Coronary artery (tissue), 2 donors: Measurements from ENCODE around the gene GSPT1.
A peak's percentile ranks its signal among the peaks of the same experiment; 100 is the strongest.
"Not testable (repeated sequence)": the region's sequence is repeated elsewhere in the genome, so short reads cannot be mapped to it uniquely, and the experiment has no call there.

Experiments used
- DNase-seq: peaks from one replicate; pipeline ENCODE4 v3.0.0-alpha.2; 2017; ENCODE audit warnings: low spot score
- H3K27ac ChIP-seq, 2 donors: fragments of 200-600 bp; sonication (generic); one replicate each; pipeline ENCODE4 v1.5.1; 2016 to 2019
- H3K4me3 ChIP-seq: fragments of 200-600 bp; sonication (generic); 2 replicates; pipeline ENCODE4 v1.5.1; 2016; ENCODE audit warnings: mild to moderate bottlenecking, moderate library complexity
- CTCF ChIP-seq: fragments of 200-600 bp; sonication (generic); IDR thresholded peaks from one replicate; pipeline ENCODE4 v1.5.1; 2019; ENCODE audit warnings: antibody characterized with exemption

Gene GSPT1

GRCh38 chr16:11841026-11841425 lies 74.7 kb downstream of the GSPT1 start:
- no peak overlapping the region for H3K4me3 ChIP-seq
- no peak for DNase-seq
- no peak overlapping the region for H3K27ac ChIP-seq
- no peak for TF ChIP-seq CTCF

- no peak overlapping the region for H3K4me3 ChIP-seq
- no peak for DNase-seq
- H3K27ac ChIP-seq: peak overlapping the region in 1 of 2 donors; percentile 50
- no peak for TF ChIP-seq CTCF
Measured at GRCh38 chr16:11836650-11837244, 79.0 kb downstream of the GSPT1 start.

- no peak overlapping the region for H3K4me3 ChIP-seq
- H3K27ac ChIP-seq: peak overlapping the region in 1 of 2 donors; percentile 50
- TF ChIP-seq CTCF: no peak
- no peak for DNase-seq
Measured at GRCh38 chr16:11835891-11836649, 79.7 kb downstream of the GSPT1 start.

GRCh38 chr16:11835309-11835708 lies 80.4 kb downstream of the GSPT1 start:
- Histone ChIP-seq H3K4me3 (no peak overlapping the region), H3K27ac (peak overlapping the region in 1 of 2 donors; percentile 14)
- no peak for TF ChIP-seq CTCF
- no peak for DNase-seq

GRCh38 chr16:11833951-11834695 lies 81.6 kb downstream of the GSPT1 start:
- TF ChIP-seq CTCF: no peak
- no peak overlapping the region for H3K27ac ChIP-seq
- no peak for DNase-seq
- H3K4me3 ChIP-seq: no peak overlapping the region

GRCh38 chr16:11828696-11829095 lies 87.1 kb downstream of the GSPT1 start:
- no peak for DNase-seq
- Histone ChIP-seq H3K4me3 (no peak overlapping the region), H3K27ac (no peak overlapping the region)
- TF ChIP-seq CTCF: no peak

- H3K27ac ChIP-seq, H3K4me3 ChIP-seq, DNase-seq: not testable (repeated sequence)
Measured at GRCh38 chr16:11825520-11826165, 90.1 kb downstream of the GSPT1 start.
